Duodenal mucosa (tissue), 2 donors: ENCODE measurements around the gene HBP1.
"Not testable (repeated sequence)": the region's sequence is repeated elsewhere in the genome, so short reads cannot be mapped to it uniquely, and the experiment has no call there.

Experiments used
- H3K27ac ChIP-seq: one replicate; pipeline ENCODE4 v1.7.0; 2013; ENCODE audit warnings: low read depth, low read length
- H3K27me3 ChIP-seq, 2 donors: one replicate each; pipeline ENCODE4 v1.7.0; 2013; ENCODE audit warnings: low read length in 2 of 2, control low read depth in 1 of 2; ENCODE audit not compliant: insufficient read depth in 2 of 2, control insufficient read depth in 1 of 2
- H3K36me3 ChIP-seq, 2 donors: one replicate each; pipeline ENCODE4 v1.7.0; 2013; ENCODE audit warnings: low read length in 2 of 2, control low read depth in 1 of 2; ENCODE audit not compliant: insufficient read depth in 2 of 2, control insufficient read depth in 1 of 2
- H3K4me1 ChIP-seq, 2 donors: one replicate each; pipeline ENCODE4 v1.7.0; 2013; ENCODE audit warnings: low read length in 2 of 2, control low read depth in 1 of 2; ENCODE audit not compliant: insufficient read depth in 2 of 2, control insufficient read depth in 1 of 2
- H3K4me3 ChIP-seq, 2 donors: one replicate each; pipeline ENCODE4 v1.7.0; 2013; ENCODE audit warnings: low read length in 2 of 2, low read depth in 1 of 2
- H3K9ac ChIP-seq, 2 donors: one replicate each; pipeline ENCODE4 v1.7.0; 2013; ENCODE audit warnings: low read length in 2 of 2, low read depth in 1 of 2
- H3K9me3 ChIP-seq, 2 donors: one replicate each; pipeline ENCODE4 v1.7.0; 2013; ENCODE audit warnings: low read length in 2 of 2, control low read depth in 1 of 2; ENCODE audit not compliant: control insufficient read depth in 1 of 2

The HBP1 gene

DNA sequence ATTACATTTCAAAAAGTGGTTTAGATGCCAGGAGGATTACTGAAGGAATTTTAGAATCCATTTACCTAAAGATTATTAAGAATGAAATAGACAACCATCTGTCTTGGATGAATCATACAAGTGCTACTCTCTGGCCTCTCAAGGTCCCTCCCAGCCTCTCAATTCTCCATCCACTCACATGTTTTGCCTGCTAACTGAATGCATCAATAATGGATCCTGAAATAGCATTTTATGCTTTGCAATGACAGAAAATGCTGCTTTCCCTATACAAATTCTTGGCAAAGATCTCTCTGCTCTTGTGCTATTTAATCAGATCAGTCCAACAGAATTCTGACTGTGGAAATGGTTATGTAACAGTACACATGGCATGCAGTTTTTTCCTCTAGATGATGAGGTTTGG lies 68.1 kb downstream of the HBP1 start:
- Histone ChIP-seq H3K9me3 (no peaks in the 10 kb centered on the region), H3K27me3 (no peaks in the 10 kb centered on the region), H3K36me3 (peaks cover 0 to 13% of the 10 kb centered on the region in 2 donors), H3K4me1 (no peaks in the 10 kb centered on the region), H3K4me3 (no peak overlapping the region), H3K9ac (no peak overlapping the region), H3K27ac (no peak overlapping the region)

DNA sequence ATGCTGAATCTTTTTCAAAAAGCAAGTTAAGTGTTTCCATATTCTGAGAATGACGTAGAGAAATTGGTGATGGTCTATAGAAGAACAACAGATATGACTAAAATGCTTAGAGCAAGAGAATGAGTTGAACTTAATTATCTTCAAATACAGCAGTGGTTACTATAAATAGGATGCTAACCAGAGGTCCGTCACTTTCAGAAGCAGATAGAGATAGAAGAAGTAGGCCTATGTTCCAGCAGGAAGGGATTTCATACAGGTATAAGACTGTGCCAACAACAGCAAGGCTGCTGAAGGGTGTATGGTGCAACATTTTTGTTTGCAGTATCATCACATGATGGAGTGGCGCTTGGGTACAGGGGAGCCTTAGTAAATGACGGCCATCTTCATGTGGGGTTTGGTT lies 68.6 kb downstream of the HBP1 start:
- no peaks in the 10 kb centered on the region for H3K27me3 ChIP-seq
- H3K4me1 ChIP-seq = no peaks in the 10 kb centered on the region
- H3K4me3 ChIP-seq = no peak overlapping the region
- no peak overlapping the region for H3K27ac ChIP-seq
- peaks cover 0 to 16% of the 10 kb centered on the region in 2 donors for H3K36me3 ChIP-seq
- no peak overlapping the region for H3K9ac ChIP-seq
- H3K9me3 ChIP-seq = no peaks in the 10 kb centered on the region

DNA sequence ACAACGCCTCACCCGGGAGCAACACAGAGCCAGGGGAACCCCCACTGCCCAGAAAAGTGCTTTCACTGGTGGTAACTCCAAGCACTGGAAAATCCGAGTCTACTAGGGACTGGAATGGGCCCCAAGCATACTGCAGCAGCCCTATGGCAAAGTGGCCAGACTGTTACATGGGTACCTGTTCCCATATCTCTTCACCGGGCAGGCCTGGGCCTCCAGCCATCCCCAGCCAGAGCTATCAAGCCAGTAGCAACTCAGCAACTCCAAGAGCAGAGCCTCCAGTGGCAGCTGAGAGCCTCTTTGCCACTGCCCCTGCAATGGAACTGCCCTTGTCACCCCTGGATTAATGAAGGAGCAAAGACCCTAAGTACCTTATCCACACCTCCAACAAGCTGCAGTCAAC lies 73.5 kb downstream of the HBP1 start:
- Histone ChIP-seq H3K27me3 (no peaks in the 10 kb centered on the region), H3K36me3 (peaks cover 0 to 17% of the 10 kb centered on the region in 2 donors), H3K4me1 (no peaks in the 10 kb centered on the region), H3K4me3 (no peak overlapping the region), H3K9ac (no peak overlapping the region), H3K27ac (no peak overlapping the region), H3K9me3 (no peaks in the 10 kb centered on the region)

DNA sequence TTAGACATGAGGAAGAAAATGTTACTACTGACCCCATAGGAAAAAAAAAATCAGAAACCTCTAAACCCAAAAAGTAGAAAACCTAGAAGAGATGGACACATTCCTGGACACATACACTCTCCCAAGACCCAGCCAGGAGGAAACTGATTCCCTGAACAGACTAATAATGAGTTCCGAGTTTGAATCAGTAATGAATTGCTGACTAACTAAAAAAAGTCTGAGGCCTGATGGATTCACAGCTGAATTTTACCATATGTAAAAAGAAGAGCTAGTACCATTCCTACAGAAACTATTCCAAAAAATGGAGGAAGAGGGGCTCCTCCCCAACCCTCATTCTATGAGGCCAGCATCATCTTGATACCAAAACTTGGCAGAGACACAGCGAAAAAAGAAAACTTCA lies 75.8 kb downstream of the HBP1 start:
- no peaks in the 10 kb centered on the region for H3K4me1 ChIP-seq
- no peak overlapping the region for H3K27ac ChIP-seq
- H3K9ac ChIP-seq = no peak overlapping the region
- no peaks in the 10 kb centered on the region for H3K9me3 ChIP-seq
- H3K27me3 ChIP-seq = no peaks in the 10 kb centered on the region
- H3K36me3 ChIP-seq = peaks cover 0 to 19% of the 10 kb centered on the region in 2 donors
- H3K4me3 ChIP-seq = no peak overlapping the region

DNA sequence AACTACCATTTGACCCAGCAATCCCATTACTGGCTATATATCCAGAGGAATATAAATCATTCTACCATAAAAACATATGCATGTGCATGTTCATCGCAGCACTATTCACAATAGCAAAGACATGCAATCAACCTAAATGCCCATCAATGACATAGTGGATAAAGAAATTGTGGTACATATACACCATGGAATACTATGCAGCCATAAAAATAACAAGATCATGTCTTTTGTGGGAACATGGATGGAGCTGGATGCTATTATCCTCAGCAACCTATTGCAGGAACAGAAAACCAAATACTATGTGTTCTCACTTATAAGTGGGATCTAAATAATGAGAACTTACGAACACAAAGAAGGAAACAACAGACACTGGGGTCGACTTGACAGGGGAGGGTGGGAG lies 78.0 kb downstream of the HBP1 start:
- H3K36me3 ChIP-seq = peaks cover 0 to 19% of the 10 kb centered on the region in 2 donors
- not testable (repeated sequence) for H3K27me3 ChIP-seq, H3K4me3 ChIP-seq, H3K4me1 ChIP-seq, H3K9me3 ChIP-seq, H3K9ac ChIP-seq, H3K27ac ChIP-seq

DNA sequence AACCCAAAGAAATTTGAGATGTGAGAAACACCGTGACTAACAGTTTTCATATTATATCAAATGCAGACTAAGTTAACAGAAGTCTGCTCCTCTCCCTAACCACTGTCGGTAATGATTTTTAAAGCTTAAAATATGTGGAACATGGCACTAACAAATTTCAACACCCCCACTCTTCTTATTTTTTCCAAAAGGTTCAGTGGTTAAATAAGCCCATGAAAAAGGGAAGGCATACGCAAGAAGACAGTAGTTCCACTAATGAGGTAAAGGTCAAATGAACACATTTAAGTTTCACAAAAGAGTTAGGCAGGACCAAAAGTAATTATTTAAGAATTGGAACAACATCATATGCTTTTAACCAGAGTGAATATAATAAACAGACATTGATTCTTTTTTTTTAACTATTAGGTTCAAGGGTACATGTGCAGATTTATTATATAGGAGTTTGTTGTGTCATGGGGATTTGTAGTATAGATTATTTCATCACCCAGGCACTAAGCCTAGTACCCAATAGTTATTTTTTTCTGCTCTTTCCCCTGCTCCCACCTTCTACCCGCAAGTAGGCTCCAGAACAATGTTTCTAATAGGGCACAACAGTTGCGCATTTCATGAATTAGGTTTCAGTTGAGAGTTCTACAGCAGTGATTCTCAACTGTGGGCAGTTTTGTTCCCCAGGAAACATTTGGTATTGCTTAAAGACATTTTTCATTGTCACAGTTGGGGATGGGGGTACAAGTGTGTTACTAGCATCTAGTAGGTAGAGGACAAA lies 79.9 kb downstream of the HBP1 start:
- peaks cover 0 to 15% of the 10 kb centered on the region in 2 donors for H3K36me3 ChIP-seq
- no peaks in the 10 kb centered on the region for H3K9me3 ChIP-seq
- no peaks in the 10 kb centered on the region for H3K27me3 ChIP-seq
- H3K9ac ChIP-seq = no peak overlapping the region
- no peak overlapping the region for H3K27ac ChIP-seq
- no peaks in the 10 kb centered on the region for H3K4me1 ChIP-seq
- H3K4me3 ChIP-seq = no peak overlapping the region

DNA sequence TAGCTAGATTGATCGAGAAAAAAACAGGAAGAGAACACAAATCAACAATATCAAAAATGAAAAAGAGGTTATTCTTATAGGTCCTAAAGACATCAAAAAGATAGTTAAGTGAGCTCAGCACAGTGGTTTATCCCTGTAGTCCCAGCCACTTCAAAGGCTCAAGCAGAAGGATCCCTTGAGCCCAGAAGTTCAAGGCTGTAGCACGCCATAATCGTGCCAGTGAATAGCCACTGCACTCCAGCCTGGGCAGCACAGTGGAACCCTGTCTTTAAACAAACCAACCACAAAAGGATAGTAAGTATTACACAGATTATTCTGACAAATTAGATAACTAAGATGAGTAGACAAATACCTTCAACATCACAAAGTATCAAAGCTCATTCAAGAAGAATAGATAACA lies 83.2 kb downstream of the HBP1 start:
- Histone ChIP-seq H3K27ac (no peak overlapping the region), H3K4me3 (no peak overlapping the region), H3K9me3 (no peaks in the 10 kb centered on the region), H3K4me1 (no peaks in the 10 kb centered on the region), H3K27me3 (no peaks in the 10 kb centered on the region), H3K9ac (no peak overlapping the region), H3K36me3 (peaks cover 0 to 8% of the 10 kb centered on the region in 2 donors)
